KOPT-K1 (cell line): ENCODE results near the gene AKAP17A.
A peak's percentile ranks its signal among the peaks of the same experiment; 100 is the strongest.

ENCODE experiments used
- H3K27ac ChIP-seq: fragments of 200-600 bp; sonication (generic); 2 replicates; pipeline ENCODE4 v1.5.1; 2016; ENCODE audit warnings: antibody characterized with exemption, mild to moderate bottlenecking, low read depth, low read length; ENCODE audit not compliant: poor library complexity, severe bottlenecking
- H3K36me3 ChIP-seq: fragments of 200-600 bp; sonication (generic); 2 replicates; pipeline ENCODE4 v1.5.1; 2017; ENCODE audit warnings: antibody characterized with exemption, mild to moderate bottlenecking, low read length, moderate library complexity; ENCODE audit not compliant: insufficient read depth
- H3K9me3 ChIP-seq: fragments of 200-600 bp; sonication (generic); 2 replicates; pipeline ENCODE4 v1.5.1; 2017; ENCODE audit warnings: antibody characterized with exemption, low read length, mild to moderate bottlenecking; ENCODE audit not compliant: insufficient read depth, poor library complexity, severe bottlenecking

The AKAP17A gene

DNA sequence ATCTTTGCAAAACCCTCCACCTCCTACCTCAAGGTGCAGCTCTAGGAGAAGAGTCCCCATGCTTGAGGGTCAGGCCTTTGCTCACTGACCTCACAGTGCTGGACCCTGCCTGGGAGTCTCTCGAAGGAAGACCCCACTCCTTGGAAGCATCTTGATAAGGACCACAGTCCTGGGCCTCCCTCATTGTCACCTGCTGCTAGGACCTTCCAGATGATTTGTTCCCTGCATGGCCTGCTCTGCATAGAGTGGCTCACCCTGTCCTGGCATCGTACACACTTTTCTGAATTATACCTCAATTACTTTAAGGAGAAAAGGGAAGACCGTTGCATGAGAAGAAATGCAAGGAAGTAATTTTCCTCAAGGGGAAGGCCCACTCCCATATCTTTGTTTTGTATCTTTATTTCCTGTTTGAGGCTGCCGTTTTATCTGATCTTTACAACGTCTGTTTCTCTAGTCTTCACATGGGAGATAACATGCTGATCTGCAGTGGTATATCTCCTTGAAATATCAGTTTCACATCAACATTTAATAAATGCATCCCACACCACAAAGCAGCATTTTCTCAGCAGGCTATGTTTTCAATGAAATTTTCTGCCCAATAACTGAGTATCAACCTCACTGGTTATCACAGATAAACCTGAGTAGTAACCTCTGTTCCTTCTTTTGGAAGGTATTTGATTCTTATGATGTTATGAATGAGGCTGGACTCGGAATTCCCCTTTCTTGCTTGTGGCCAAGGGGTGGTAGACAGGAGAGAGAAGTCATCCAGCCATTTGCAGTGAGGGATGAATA lies 15.0 kb upstream of the AKAP17A start:
- Histone ChIP-seq H3K9me3 (peaks cover 13% of the 10 kb centered on the region), H3K36me3 (no peaks in the 10 kb centered on the region), H3K27ac (peak overlapping the region; percentile 85)

DNA sequence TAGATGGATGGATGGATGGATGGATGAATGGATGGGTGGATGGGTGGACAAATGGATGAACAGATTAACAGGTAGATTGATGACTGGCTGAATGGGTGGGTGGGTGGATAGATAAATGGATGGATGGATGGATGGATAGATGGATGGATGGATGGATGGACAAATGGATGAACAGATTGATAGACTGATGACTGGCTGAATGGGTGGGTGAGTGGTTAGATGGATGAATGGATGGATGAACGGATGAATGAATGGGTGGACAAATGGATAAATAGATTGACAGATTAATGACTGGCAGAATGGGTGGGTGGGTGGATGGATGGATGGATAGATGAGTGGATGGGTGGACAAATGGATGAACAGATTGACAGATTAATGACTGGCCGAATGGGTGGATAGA lies 13.6 kb upstream of the AKAP17A start:
- Histone ChIP-seq H3K27ac (peak overlapping the region; percentile 85), H3K9me3 (peaks cover 13% of the 10 kb centered on the region), H3K36me3 (no peaks in the 10 kb centered on the region)

GRCh38 chrX:1578511-1579173 lies 12.8 kb upstream of the AKAP17A start:
- Histone ChIP-seq H3K27ac (peak overlapping the region; percentile 24), H3K9me3 (peaks cover 13% of the 10 kb centered on the region), H3K36me3 (no peaks in the 10 kb centered on the region)

DNA sequence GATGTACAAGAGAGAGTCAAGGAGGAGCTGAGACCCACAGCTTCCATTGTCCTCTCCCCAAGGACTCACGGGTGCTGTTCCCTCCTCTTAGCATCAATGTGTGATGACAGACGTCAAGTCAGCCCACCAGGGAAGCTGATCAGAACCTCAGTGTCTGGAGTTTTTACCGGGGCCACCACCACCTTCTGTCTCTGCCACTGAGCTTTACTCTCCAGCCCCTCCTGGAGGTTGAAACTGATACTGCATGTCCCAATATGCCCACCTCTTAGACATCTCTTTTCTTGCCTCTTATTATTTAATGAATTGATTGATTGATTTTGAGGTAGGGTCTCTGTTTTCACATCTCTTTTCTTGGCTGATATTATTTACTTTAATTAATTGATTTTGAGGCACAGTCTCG lies 10.3 kb upstream of the AKAP17A start:
- H3K36me3 ChIP-seq: no peaks in the 10 kb centered on the region
- H3K27ac ChIP-seq: no peak overlapping the region
- H3K9me3 ChIP-seq: peaks cover 13% of the 10 kb centered on the region

DNA sequence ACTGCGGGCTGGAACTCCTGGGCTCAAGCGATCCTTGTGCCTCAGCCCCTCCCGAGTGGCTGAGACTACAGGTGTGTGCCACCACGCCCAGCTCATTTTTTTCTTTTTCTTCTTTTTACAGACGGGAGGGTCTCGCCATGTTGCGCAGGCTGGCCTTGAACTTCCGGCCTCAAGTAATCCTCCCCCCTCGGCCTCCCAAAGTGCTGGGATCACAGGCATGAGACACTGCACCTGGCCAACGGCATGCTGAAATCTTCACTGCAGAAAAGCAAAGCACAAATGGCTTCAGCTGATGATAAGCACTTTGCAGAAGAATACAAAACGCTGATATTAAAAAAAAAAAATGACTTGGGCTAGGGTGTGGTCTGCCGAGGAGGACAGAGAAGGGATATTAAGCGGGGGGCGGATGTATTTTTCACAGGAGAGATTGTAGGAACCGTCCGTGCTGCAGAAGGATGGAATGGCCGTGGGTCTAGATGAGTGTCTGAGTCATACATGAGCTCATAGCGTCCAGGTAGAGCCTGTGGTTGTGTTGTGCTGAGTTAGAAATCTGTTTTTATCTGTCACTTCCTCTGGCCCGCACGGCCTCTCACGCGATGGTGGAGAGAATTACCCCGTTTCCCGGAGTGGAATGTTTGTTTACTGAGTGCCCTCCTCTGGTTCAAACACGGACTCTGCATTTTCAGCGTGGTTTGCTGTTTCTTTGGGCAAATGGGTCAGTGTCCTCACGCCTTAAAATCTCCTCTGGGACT lies 8.5 kb upstream of the AKAP17A start:
- H3K9me3 ChIP-seq: peaks cover 9% of the 10 kb centered on the region

GRCh38 chrX:1584237-1585011 lies 7.0 kb upstream of the AKAP17A start:
- Histone ChIP-seq H3K9me3 (peaks cover 5% of the 10 kb centered on the region), H3K27ac (no peak overlapping the region), H3K36me3 (no peaks in the 10 kb centered on the region)

More for the DNA sequence above, 8.5 kb upstream of the AKAP17A start:
- H3K27ac ChIP-seq: no peak overlapping the region
- H3K36me3 ChIP-seq: no peaks in the 10 kb centered on the region

DNA sequence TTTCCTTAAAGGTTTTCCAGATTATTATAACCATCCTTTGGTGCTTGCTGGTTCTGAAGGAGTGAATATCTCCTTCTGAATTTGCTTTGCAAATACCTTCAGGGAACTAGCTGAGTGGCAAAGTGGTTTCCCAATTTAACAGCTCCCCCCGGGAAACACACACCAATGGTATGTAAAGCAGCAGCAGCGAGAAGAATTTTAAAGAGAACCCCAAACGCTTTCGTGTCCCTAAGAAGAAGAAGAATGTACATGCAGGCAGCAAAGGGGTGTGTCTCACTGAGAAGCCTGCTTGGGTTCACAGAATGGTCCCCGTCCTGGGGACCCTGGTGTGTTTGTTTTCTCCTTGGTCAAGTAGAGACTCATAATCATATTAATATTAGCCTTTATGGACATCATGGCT lies 4.2 kb upstream of the AKAP17A start:
- Histone ChIP-seq H3K27ac (no peak overlapping the region), H3K36me3 (no peaks in the 10 kb centered on the region), H3K9me3 (no peaks in the 10 kb centered on the region)

- Histone ChIP-seq H3K27ac (no peak overlapping the region), H3K9me3 (no peaks in the 10 kb centered on the region)
Observed at GRCh38 chrX:1589356-1590130, 1.9 kb upstream of the AKAP17A start.

DNA sequence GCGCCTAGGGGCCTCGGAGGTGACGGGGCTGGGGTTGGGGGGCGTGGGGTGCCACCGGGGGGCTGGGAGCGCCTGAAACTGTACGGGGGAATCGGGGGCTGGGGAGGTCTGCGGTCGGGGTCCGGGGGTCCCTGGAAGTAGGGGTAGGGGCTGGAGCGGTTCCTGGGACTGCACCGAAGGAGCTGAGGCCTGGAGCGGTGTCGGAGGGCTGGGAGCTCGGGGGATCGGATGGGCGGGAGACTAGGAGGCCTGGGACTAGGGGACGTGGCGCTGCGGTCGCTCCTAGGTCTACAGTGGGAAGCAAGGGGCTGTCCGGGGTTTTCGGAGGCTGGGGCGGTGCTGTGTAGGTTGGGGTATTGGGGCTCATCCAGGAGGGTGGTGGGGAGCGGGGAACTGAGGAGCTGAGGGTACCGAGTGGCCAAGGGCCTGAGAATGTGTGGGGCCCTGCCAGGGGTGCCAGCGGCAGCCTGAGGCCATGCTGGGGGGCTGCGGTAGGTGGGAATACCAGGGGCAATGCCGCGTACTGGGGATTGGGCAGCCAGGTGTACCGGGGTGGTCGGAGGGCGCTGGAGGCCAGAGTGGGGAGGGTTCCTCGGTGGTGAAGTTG lies 562 bp downstream of the AKAP17A start:
- Histone ChIP-seq H3K27ac (peak overlapping the region; percentile 74), H3K36me3 (peaks cover 41% of the 10 kb centered on the region), H3K9me3 (no peaks in the 10 kb centered on the region)

More at GRCh38 chrX:1589356-1590130, 1.9 kb upstream of the AKAP17A start:
- peaks cover 18% of the 10 kb centered on the region for H3K36me3 ChIP-seq

DNA sequence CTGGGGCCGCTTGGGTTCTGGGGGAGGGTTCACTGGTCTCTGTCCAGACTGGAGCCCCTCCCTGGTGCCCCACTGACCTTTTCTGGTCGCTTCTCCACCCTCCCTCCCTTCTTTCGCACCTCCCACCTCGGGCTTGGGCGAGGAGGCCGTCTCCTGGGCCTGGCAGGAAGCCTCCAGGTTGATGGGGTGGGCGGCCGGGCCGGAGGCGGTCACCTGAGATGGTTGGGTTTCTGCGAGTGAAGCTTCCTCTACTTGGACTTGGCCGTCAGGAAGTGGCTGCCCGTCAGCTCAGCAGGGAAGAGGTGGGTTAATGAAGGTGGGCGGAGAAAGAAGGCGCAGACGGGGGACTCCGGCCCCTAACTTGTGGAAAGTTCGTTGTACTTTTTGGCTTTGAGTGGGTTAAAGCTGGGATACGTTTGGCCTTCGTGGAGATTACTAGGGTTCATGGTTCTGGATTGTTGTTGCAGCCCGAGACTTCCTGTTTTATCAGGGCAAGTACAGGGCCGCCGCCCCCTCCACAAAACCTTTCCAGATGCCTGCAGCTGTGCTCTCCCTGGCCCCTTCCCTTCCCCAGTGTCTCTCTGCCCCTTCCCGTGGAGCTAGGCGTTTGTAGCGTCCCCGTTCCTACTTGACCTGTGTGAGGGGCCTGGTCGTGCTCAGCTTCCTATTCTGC lies 1.2 kb downstream of the AKAP17A start:
- H3K9me3 ChIP-seq: no peaks in the 10 kb centered on the region
- H3K27ac ChIP-seq: peak overlapping the region; percentile 74
- H3K36me3 ChIP-seq: peaks cover 47% of the 10 kb centered on the region

- H3K36me3 ChIP-seq: peaks cover 57% of the 10 kb centered on the region
- H3K9me3 ChIP-seq: no peaks in the 10 kb centered on the region
- peak overlapping the region; percentile 74 for H3K27ac ChIP-seq
Observed at GRCh38 chrX:1593286-1594271, 2.2 kb downstream of the AKAP17A start.

DNA sequence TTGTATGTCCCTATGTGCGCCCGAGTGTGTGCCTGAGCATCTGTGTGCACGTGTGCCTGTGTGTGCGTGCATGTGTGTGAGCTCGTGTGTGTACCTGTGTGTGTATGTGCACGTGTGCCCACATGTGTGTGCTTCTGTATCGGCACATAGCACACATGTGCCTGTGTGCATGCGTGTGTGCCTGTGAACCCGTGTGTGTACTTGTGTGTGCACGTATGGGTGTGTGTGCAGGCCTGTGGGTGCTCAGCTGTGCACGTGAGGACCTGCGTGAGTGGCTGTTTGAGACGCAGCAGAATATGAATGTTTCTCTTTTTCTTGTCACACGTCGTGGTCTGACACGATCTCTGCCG lies 4.3 kb downstream of the AKAP17A start:
- H3K9me3 ChIP-seq: no peaks in the 10 kb centered on the region
- H3K27ac ChIP-seq: no peak overlapping the region
- H3K36me3 ChIP-seq: peaks cover 78% of the 10 kb centered on the region
